GM12878 (cell line): Measurements from ENCODE around the gene EIF3D. TPM values are rescaled to one million over a fixed set of nuclear protein-coding genes. Genes with fewer than 3 reads are reported as not detected.

Experiments
- CEBPZ ChIP-seq: fragments of 150-350 bp; IDR thresholded peaks from 2 replicates; pipeline ENCODE4 v1.6.1; 2016; ENCODE audit warnings: low read depth, low read length
- polyA plus RNA-seq, 11 experiments: library from polyadenylated mRNA; depleted of rRNA in 4 of 11; unstranded in 6 of 11; stranded (reverse) in 5 of 11; fragments of >200 nt; fragmentation: Nextera tagmentation in 4 of 11; fragmentation: Illumina TruSeq in 1 of 11; extraction: Ambion mirVana in 4 of 11; extraction: Trizol in 1 of 11; gene quantifications; 1 replicate in 1 of 11; 2 replicates in 10 of 11; pipeline versions ENCODE4 v1.2.1 to v1.2.3, GENCODE V29; 2011 to 2016; ENCODE audit warnings: inconsistent platforms in 2 of 11, missing spikeins in 2 of 11, low read depth in 1 of 11
- total RNA-seq, 4 experiments: library from RNA; depleted of rRNA in 3 of 4; stranded (reverse); fragments of >200 nt in 3 of 4; fragmentation: Illumina TruSeq in 1 of 4; extraction: Trizol in 1 of 4; gene quantifications; 2 replicates each; pipeline versions ENCODE4 v1.2.1 to v1.2.3, GENCODE V29; 2013 to 2021
- TF ChIP-seq, protein P1 (sequence below): fragments of 450-650 bp; IDR thresholded peaks from 2 replicates; pipeline ENCODE4 v1.6.1; 2017; ENCODE audit warnings: mild to moderate bottlenecking, low read depth, inconsistent platforms; ENCODE audit not compliant: poor library complexity, severe bottlenecking
- TF ChIP-seq, protein P2 (sequence below): IDR thresholded peaks from 2 replicates; pipeline ENCODE4 v1.6.1; 2011; ENCODE audit warnings: low read depth, mild to moderate bottlenecking, low read length, moderate library complexity, borderline replicate concordance; ENCODE audit errors: extremely low read depth

The EIF3D gene
- total and polyA plus RNA-seq, 10 of the 15 experiments (the other 5 are each of a cell fraction or from before 2014, with no cell fraction given): 240 to 558 (median 420) TPM

DNA sequence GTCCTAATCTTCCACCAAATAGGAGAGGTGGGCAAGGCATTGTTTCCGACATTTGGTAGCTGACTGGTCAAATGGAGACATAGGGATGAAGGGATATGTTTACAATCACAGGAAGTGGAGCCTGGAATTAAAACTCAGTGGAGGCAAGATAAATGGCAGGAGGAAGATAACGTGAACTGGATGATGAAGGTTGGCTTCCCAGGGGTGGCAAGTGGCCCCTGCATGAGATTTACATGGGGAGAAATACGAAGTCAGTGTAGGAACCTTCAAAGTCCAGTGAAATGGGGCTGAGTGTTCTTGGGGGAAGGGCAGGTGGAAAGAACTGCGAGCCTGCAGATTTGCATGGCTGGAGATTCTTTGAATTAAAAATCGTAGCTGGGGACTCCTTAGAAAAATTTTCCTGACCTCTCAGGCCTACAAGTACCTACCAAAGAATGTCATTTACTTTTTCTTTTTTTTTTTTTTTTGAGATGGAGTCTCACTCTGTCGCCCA is 21.4 kb downstream of the EIF3D start (continued):
- TF ChIP-seq, protein P1, sequence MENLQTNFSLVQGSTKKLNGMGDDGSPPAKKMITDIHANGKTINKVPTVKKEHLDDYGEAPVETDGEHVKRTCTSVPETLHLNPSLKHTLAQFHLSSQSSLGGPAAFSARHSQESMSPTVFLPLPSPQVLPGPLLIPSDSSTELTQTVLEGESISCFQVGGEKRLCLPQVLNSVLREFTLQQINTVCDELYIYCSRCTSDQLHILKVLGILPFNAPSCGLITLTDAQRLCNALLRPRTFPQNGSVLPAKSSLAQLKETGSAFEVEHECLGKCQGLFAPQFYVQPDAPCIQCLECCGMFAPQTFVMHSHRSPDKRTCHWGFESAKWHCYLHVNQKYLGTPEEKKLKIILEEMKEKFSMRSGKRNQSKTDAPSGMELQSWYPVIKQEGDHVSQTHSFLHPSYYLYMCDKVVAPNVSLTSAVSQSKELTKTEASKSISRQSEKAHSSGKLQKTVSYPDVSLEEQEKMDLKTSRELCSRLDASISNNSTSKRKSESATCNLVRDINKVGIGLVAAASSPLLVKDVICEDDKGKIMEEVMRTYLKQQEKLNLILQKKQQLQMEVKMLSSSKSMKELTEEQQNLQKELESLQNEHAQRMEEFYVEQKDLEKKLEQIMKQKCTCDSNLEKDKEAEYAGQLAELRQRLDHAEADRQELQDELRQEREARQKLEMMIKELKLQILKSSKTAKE: no peak
- TF ChIP-seq, protein P2, sequence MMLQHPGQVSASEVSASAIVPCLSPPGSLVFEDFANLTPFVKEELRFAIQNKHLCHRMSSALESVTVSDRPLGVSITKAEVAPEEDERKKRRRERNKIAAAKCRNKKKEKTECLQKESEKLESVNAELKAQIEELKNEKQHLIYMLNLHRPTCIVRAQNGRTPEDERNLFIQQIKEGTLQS: no peak
- TF ChIP-seq CEBPZ: no peak
